Nucleus accumbens (tissue), 56 donors: Measurements from ENCODE around the gene IL17RD.

Source experiments
- DNase-seq, 56 donors: peaks; one replicate each; lab custom pipeline; 2025; lab: John Stamatoyannopoulos, UW

The IL17RD gene

GRCh38 chr3:57074135-57074534, 91.0 kb downstream of the IL17RD start:
- DNase-seq: no peak

DNA sequence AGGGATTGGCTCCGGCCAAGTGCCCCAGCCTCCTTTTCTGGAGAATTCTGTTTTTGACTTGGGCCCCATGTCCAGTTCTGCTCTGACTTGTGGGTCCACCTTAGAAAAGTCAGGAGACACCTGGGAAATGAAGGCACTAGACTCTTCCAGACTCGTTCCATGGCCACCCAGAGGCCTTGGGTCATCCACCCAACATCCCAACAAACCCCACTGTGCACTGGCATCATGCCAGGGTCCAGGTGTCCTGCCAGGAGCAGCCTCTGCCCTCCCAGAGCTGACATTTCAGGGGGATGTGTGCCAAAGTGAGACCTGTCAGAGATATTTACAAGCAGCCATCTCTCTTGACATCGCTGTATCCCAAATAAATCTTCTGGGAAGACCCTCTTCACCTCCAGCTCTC, 91.5 kb downstream of the IL17RD start:
- no peak for DNase-seq

- no peak for DNase-seq
These were observed 95.7 kb downstream of the IL17RD start for GRCh38 chr3:57069503-57069902.

- peak in 3 of 56 donors; percentile 3 to 13 (median 12) for DNase-seq
These were observed 96.6 kb downstream of the IL17RD start for GRCh38 chr3:57068437-57069089.

GRCh38 chr3:57066471-57066870, 98.7 kb downstream of the IL17RD start:
- DNase-seq: no peak

GRCh38 chr3:57065588-57065987, 99.6 kb downstream of the IL17RD start:
- no peak for DNase-seq

- no peak for DNase-seq
These were observed 100.6 kb downstream of the IL17RD start for GRCh38 chr3:57064572-57064971.

- no peak for DNase-seq
These were observed 101.2 kb downstream of the IL17RD start for GRCh38 chr3:57064001-57064400.

DNA sequence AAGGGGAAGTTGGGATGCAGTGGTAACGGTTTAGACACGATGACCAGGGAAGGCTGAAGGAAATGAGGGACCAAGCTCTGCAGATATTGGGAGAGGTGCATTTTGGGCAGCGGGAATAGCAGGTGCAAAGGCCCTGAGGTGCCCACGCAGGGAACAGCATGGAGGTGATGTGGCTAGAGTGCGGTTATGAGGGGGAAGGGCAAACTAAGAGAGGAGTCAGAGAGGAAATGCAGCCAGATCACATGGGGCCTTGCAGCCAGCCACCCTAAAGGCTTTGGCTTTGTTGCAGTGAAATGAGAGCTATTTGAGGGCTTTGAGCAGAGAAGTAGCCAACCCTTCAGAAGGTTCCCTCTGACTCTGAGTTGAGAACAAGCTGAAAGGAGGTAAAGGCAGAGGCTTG, 102.1 kb downstream of the IL17RD start:
- no peak for DNase-seq

GRCh38 chr3:57062101-57062631, 103.0 kb downstream of the IL17RD start:
- peak in 19 of 56 donors; percentile 2 to 62 (median 21) for DNase-seq

GRCh38 chr3:57061556-57061955, 103.6 kb downstream of the IL17RD start:
- DNase-seq: no peak

DNA sequence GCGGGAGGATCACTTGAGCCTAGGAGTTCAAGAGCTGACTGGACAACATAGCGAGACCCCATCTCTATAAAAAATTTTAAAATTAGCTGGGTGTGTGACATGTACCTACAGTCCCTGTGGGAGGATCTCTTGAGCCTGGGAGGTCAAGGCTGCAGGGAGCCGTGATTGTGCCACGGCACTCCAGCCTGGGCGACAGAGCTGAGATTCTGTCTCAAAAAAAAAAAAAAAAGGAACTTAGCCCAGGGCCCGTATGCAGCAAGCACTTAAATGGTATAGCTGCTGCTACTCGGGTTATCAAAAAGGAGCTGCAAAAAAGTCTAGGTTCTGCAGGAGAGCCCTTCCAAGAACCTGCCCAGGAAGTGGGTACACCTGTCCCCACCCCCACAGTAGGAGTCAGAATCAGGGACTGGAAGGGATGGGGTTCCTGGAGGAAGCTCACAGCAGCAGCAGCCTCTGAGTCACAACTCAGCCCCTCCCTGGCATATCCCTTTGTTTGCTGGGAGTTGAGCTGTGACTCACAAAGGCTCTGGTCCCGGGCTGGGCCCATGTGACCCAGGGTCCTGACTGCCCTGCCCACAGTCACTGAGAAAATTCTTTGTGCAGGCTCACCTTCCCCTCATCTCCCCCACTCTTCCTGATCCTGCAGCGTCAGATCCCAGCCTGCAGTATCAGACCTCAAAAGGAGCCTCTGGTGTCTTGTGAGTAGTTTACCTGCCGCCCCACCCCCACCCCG, 104.9 kb downstream of the IL17RD start, which contains the start of gene SPATA12:
Gene SPATA12, plus strand, starts transcription at position 576 of the 733 bp plus-strand sequence. CDS start 13,031 bp downstream, outside the sequence.
- peak in 52 of 56 donors; percentile 2 to 93 (median 62) for DNase-seq

DNA sequence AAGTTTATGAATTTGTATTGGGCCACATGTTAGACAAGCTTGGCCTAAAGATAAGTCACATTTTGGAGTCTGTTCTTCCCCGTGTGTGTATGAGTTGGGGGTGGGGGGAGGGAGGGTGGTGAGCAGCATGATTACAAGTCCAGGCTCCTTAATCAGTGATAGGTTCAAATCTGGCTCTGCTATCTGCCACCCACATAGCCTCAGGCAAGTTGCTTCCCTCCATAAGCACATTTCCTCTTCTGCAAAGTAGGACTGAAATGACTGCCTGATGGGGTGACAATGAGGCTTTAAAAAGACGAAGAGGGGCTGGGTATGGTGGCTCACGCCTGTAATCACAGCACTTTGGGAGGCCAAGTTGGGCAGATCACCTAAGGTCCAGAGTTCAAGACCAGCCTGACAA, 105.7 kb downstream of the IL17RD start:
- no peak for DNase-seq

- no peak for DNase-seq
These were observed 107.8 kb downstream of the IL17RD start for GRCh38 chr3:57057351-57057750.

DNA sequence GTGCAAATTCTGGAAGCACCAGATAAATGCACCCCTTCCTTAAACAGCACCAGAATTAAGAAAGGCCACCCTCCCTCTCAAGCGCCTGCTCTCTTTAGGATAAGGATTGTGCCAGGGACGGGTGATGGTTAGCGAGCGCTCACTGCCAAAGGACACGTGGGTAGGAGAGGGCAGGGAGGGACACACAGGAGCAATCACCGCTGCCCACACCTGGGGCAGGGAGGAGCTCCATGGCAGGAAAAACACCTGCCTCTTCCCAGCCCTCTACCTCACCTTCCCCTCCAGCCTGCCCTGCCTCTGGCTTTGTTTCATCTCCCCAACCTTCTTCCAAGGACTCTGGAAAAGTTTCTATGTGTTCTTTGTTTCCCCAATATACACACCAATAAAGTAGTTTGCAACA, 112.0 kb downstream of the IL17RD start:
- DNase-seq: no peak

DNA sequence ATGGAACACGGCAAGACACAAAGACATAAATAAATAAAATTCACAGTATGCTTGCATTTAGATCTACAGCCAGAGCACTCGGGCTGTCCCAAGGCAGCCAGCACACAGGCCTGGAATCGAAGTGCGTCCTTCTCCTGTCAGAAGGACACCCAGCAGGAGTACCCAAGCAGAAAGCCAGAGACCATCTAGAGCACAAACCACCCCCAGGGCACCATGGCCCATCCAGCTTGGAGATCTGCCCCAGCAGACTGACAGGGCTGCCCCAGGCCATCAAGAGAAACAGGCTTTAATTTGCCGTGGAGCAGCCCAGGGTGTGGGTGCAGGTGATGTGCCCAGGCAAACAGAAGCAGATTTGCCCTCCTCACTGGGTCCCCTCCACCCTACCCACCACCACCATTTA, 112.5 kb downstream of the IL17RD start:
- DNase-seq: no peak

DNA sequence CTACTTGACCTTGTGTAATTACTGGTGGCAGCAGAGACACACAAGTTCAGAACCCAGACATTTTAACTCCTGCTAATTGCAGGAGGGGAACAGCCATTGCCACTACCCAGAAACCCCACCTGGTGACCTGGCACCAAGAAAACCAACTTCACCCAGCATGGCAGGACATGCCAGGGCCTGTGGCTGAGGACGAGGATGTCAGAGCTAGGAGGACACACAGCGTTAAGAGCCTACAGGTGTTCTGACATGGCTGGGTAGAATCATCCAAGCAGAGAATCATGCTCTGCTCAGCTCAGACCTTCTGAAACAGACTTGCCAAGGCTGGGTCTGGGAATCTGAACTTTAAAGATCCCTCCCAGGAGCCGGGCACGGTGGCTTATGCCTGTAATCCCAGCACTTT, 116.4 kb downstream of the IL17RD start:
- DNase-seq: peak in 1 of 56 donors; percentile 20

DNA sequence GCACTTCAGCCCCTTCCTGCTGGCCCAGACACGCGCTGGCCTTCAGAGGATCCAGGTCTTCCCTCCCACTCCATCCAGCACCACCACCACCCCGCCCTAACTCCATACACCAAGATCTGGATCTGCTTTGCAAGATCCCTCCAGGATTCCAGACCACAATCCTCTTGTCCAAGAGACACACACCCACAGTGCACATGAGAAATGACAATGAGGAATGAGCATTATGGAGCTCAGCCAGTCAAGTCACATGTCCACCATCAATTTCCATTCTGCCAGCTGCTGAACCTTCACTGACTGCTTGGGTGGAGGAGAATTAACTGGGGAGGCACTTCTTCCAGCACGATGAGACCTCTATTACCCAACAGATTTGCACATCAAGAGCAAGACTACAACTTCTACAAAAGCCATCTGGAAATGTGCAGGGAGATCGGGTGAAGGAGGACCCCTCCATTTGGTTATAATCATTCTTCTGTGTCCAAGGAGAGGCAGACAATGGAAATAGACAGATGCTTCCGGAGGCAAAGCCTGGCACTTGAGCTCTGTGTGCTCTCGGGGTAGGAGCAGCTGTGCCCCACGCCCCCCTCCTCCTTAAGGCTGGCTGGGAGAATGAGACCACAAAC, 117.0 kb downstream of the IL17RD start:
- peak in 34 of 56 donors; percentile 1 to 73 (median 28) for DNase-seq

DNA sequence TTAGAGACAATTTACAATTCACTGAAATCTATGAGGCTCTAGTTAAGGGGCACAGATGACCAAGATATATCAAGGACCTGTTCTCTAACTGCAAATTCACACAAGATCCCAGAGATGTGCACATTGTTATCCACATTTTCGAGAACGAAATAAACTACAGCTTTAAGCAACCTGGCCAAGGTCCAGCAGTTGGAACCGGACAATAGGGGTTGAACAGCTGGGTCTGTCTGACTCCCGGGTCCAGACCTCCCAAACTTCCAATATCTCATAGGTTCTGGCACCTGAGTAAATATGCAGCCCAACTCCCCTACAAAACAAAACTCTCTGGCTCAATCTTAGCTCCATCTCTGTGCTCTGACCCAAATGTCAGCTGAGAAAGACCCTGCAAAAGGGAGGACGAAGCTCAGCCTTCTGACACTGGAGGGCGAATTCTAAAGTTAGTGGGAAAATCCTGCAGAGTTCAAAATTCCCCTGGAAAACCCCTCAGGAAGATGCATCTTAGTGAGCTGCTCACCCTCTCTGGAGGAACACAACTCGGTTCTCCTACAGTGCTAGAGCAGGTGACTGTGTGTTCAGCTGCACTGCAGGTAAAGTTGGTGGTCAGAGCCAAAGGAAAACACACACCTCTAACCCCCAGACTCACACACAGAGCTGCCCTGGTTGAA, 118.9 kb downstream of the IL17RD start:
- DNase-seq: no peak

- no peak for DNase-seq
These were observed 121.6 kb downstream of the IL17RD start for GRCh38 chr3:57043518-57043917.

DNA sequence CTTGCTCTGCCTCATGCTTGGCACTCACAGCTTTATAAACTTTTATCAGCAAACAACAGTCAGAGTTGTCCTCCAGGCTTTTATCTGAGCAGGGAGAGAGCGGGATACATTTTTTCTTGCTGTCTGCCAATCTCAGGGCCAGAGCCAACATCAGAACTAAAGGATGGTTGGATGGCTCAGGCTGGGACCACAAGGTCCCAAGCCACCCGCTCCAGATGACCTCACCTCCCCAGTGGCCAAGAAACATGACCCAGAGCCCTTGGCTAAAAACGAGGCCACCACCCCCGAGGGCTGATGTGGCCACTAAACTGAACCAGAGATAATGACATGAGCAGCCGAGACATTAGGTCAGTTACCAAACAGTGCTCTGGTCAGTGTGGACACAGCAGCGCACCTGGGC, 123.5 kb downstream of the IL17RD start:
- DNase-seq: no peak
